Ovary (tissue), 9 donors: Measurements from ENCODE around the gene LHX4. TPM values are rescaled to one million over a fixed set of nuclear protein-coding genes. Genes with fewer than 3 reads are reported as not detected.

Experiments
- DNase-seq, 5 donors: peaks; one replicate each; pipeline ENCODE4 v3.0.0-alpha.2; 2019 to 2020
- H3K27ac ChIP-seq, 2 donors: fragments of 200-600 bp; one replicate each; pipeline versions ENCODE4 v1.5.1 to v1.8.0; 2019 to 2022
- H3K27me3 ChIP-seq: fragments of 200-600 bp; one replicate; pipeline ENCODE4 v1.8.0; 2022
- H3K36me3 ChIP-seq: fragments of 200-600 bp; sonication (generic); one replicate; pipeline ENCODE4 v1.5.1; 2019
- H3K4me1 ChIP-seq: one replicate; pipeline ENCODE4 v1.8.1; 2013; ENCODE audit warnings: mild to moderate bottlenecking, moderate library complexity; ENCODE audit not compliant: insufficient read depth
- H3K4me3 ChIP-seq: fragments of 200-600 bp; sonication (generic); one replicate; pipeline ENCODE4 v1.5.1; 2017
- H3K9me3 ChIP-seq, 2 donors: fragments of 200-600 bp in 1 of 2; sonication (generic) in 1 of 2; one replicate each; pipeline versions ENCODE4 v1.5.1 to v1.8.1; 2013 to 2019; ENCODE audit warnings: mild to moderate bottlenecking in 1 of 2, moderate library complexity in 1 of 2
- CTCF ChIP-seq, 3 donors: fragments of 450-650 bp in 2 of 3; fragments of 200-600 bp in 1 of 3; IDR thresholded peaks; one replicate each; pipeline versions ENCODE4 v1.5.1 to v1.8.0; 2016 to 2022; ENCODE audit warnings: antibody characterized with exemption in 3 of 3, mild to moderate bottlenecking in 1 of 3
- EP300 ChIP-seq: sonication (generic); formaldehyde crosslinking; IDR thresholded peaks from one replicate; pipeline ENCODE4 v1.6.1; 2017; ENCODE audit warnings: antibody characterized with exemption
- POLR2A ChIP-seq: fragments of 450-650 bp; IDR thresholded peaks from one replicate; pipeline ENCODE4 v1.6.1; 2017; ENCODE audit warnings: antibody characterized with exemption, mild to moderate bottlenecking, moderate library complexity
- WGBS, 3 donors: extraction: QIAGEN DNeasy Blood & Tissue Kit in 1 of 3; methylation state at CpG; one replicate each; pipeline versions ENCODE4 v1.1.5 to v1.1.7; 2013 to 2017; 5-methylcytosine and 5-hydroxymethylcytosine counted together
- intact Hi-C, 4 donors: fragments of 100-400 bp; cut with DNase I; formaldehyde crosslinking; loops; one replicate each; pipeline versions ENCODE4 v1.11.0 to v1.15.1; 2022 to 2023
- polyA plus RNA-seq, 2 donors: library from polyadenylated mRNA; stranded (reverse); fragments of 200-250 nt in 1 of 2; fragments of 350-450 nt in 1 of 2; fragmentation: Illumina TruSeq in 1 of 2; extraction: RNeasy Lipid Tissue Mini Kit (QIAGEN cat#74804) in 1 of 2; gene quantifications; one replicate each; pipeline ENCODE4 v1.2.3, GENCODE V29; 2013 to 2014
- total RNA-seq, 7 donors: library from RNA; depleted of rRNA in 2 of 7; stranded (reverse); fragments of >200 nt in 2 of 7; fragmentation: NEBNext Ultra II Directional in 3 of 7; extraction: Animal tissue kit (Norgen Biotek cat#: 25700) in 3 of 7; gene quantifications; one replicate each; pipeline versions ENCODE4 v1.1.0 to v1.2.4, GENCODE V29; 2016 to 2023
- donor health status: DM: no; HTN: no; CAD: no; lungs with moderate emphysema.
- donor health status: DM: no; HTN: no; CAD: no.
- donor health status: Bipolar disorder and iron deficiency.
- donor health status: DM: yes; HTN: yes; CAD: no.
- donor health status: DM: no; HTN: no; CAD: no.
- donor health status: DM: yes; HTN: yes; CAD: no.

Gene LHX4
- total and polyA plus RNA-seq, 9 donors = 0.05 to 0.10 TPM; not detected in 7

- Histone ChIP-seq H3K36me3 (no peaks in the 10 kb centered on the region), H3K27me3 (no peaks in the 10 kb centered on the region), H3K4me1 (no peaks in the 10 kb centered on the region), H3K9me3 (no peaks in the 10 kb centered on the region), H3K27ac (no peak overlapping the region), H3K4me3 (no peak overlapping the region)
- intact Hi-C loops = loop anchor here in 2 of 4 donors (10.0 kb wide), 2 partner anchors 218 to 288 kb away; no protein-coding TSS in a partner anchor
- DNase-seq = no peak
- no peak for TF ChIP-seq EP300
- TF ChIP-seq CTCF (IDR thresholded peaks at IDR 0.05) = no peak
- TF ChIP-seq POLR2A = no peak
- WGBS, 3 donors = 69 to 86% (median 75%) methylated on average over 5 of the region's 5 CpGs
Measured at GRCh38 chr1:180197231-180197630, 32.8 kb upstream of the LHX4 start.

GRCh38 chr1:180198196-180198595 is 31.9 kb upstream of the LHX4 start:
- no peak for TF ChIP-seq POLR2A
- TF ChIP-seq EP300 = no peak
- TF ChIP-seq CTCF (IDR thresholded peaks at IDR 0.05) = no peak
- no peaks in the 10 kb centered on the region for H3K9me3 ChIP-seq
- no peak for DNase-seq
- WGBS, 3 donors = 69 to 76% (median 73%) methylated on average over 4 of the region's 4 CpGs
- intact Hi-C loops = loop anchor here in 2 of 4 donors (10.0 kb wide), 2 partner anchors 217 to 287 kb away; no protein-coding TSS in a partner anchor
- H3K27me3 ChIP-seq = no peaks in the 10 kb centered on the region
- H3K27ac ChIP-seq = no peak overlapping the region
- H3K36me3 ChIP-seq = no peaks in the 10 kb centered on the region
- H3K4me1 ChIP-seq = no peaks in the 10 kb centered on the region
- no peak overlapping the region for H3K4me3 ChIP-seq

- TF ChIP-seq POLR2A = no peak
- no peak for TF ChIP-seq CTCF (IDR thresholded peaks at IDR 0.05)
- TF ChIP-seq EP300 = no peak
- intact Hi-C loops = loop anchor here in 2 of 4 donors (10.0 kb wide), 2 partner anchors 216 to 286 kb away; no protein-coding TSS in a partner anchor
- 86 to 93% (median 86%) methylated on average over 4 to 5 of the region's 5 CpGs for WGBS, 3 donors
- H3K9me3 ChIP-seq = no peaks in the 10 kb centered on the region
- H3K36me3 ChIP-seq = no peaks in the 10 kb centered on the region
- H3K4me3 ChIP-seq = no peak overlapping the region
- H3K27ac ChIP-seq = no peak overlapping the region
- DNase-seq = no peak
- H3K27me3 ChIP-seq = no peaks in the 10 kb centered on the region
- H3K4me1 ChIP-seq = no peaks in the 10 kb centered on the region
Measured at GRCh38 chr1:180198611-180199010, 31.5 kb upstream of the LHX4 start.

GRCh38 chr1:180199018-180199417 is 31.0 kb upstream of the LHX4 start:
- H3K9me3 ChIP-seq = no peaks in the 10 kb centered on the region
- no peak overlapping the region for H3K27ac ChIP-seq
- WGBS, 3 donors = 75 to 80% (median 78%) methylated on average over 12 of the region's 12 CpGs
- no peaks in the 10 kb centered on the region for H3K4me1 ChIP-seq
- DNase-seq = no peak
- TF ChIP-seq EP300 (no peak), POLR2A (no peak), CTCF (IDR thresholded peaks at IDR 0.05) (no peak)
- H3K27me3 ChIP-seq = no peaks in the 10 kb centered on the region
- no peaks in the 10 kb centered on the region for H3K36me3 ChIP-seq
- intact Hi-C loops = loop anchor here in 2 of 4 donors (10.0 kb wide), 2 partner anchors 216 to 286 kb away; no protein-coding TSS in a partner anchor
- no peak overlapping the region for H3K4me3 ChIP-seq
